Hepatocyte (in vitro differentiated cells): ENCODE data around the gene NME9. TPM values are rescaled to one million over a fixed set of nuclear protein-coding genes. Genes with fewer than 3 reads are reported as not detected.
"Not testable (repeated sequence)": the region's sequence is repeated elsewhere in the genome, so short reads cannot be mapped to it uniquely, and the experiment has no call there.

Experiments
- DNase-seq: peaks from one replicate; pipeline ENCODE4 v3.0.0-alpha.2; 2016; ENCODE audit warnings: low spot score
- H2AFZ ChIP-seq: fragments of 200-600 bp; sonication (generic); 2 replicates; pipeline ENCODE4 v1.6.0; 2016; ENCODE audit warnings: antibody characterized with exemption, mild to moderate bottlenecking
- H3K27ac ChIP-seq: fragments of 200-600 bp; sonication (generic); 2 replicates; pipeline ENCODE4 v1.5.1; 2016; ENCODE audit warnings: mild to moderate bottlenecking
- H3K27me3 ChIP-seq: fragments of 200-600 bp; sonication (generic); 2 replicates; pipeline ENCODE4 v1.6.1; 2016
- H3K36me3 ChIP-seq: fragments of 200-600 bp; sonication (generic); replicated peaks from 2 replicates; pipeline ENCODE4 v1.5.1; 2016; ENCODE audit warnings: low read depth; ENCODE audit not compliant: insufficient read depth
- H3K4me1 ChIP-seq: fragments of 200-600 bp; sonication (generic); 2 replicates; pipeline ENCODE4 v1.5.1; 2016; ENCODE audit warnings: mild to moderate bottlenecking, moderate library complexity; ENCODE audit not compliant: insufficient read depth
- H3K4me2 ChIP-seq: fragments of 200-600 bp; sonication (generic); 2 replicates; pipeline ENCODE4 v1.6.0; 2016
- H3K4me3 ChIP-seq: fragments of 200-600 bp; sonication (generic); 2 replicates; pipeline ENCODE4 v1.5.1; 2016; ENCODE audit warnings: mild to moderate bottlenecking
- H3K79me2 ChIP-seq: fragments of 200-600 bp; sonication (generic); 2 replicates; pipeline ENCODE4 v1.6.0; 2017; ENCODE audit warnings: mild to moderate bottlenecking
- H3K9me2 ChIP-seq: fragments of 200-600 bp; sonication (generic); replicated peaks from 2 replicates; pipeline ENCODE4 v1.6.0; 2017; ENCODE audit warnings: mild to moderate bottlenecking; ENCODE audit not compliant: insufficient read depth
- H3K9me3 ChIP-seq: fragments of 200-600 bp; sonication (generic); 2 replicates; pipeline ENCODE4 v1.5.1; 2016; ENCODE audit warnings: low read depth, mild to moderate bottlenecking
- H4K20me1 ChIP-seq: fragments of 200-600 bp; sonication (generic); 2 replicates; pipeline ENCODE4 v1.6.0; 2016; ENCODE audit warnings: mild to moderate bottlenecking; ENCODE audit not compliant: insufficient read depth, poor library complexity, severe bottlenecking
- CTCF ChIP-seq: fragments of 200-600 bp; sonication (generic); IDR thresholded peaks from 2 replicates; pipeline ENCODE4 v1.5.1; 2016; ENCODE audit warnings: antibody characterized with exemption, mild to moderate bottlenecking; ENCODE audit not compliant: poor library complexity
- EZH2 ChIP-seq: fragments of 200-600 bp; sonication (generic); IDR thresholded peaks from 2 replicates; pipeline ENCODE4 v1.6.1; 2016; ENCODE audit warnings: antibody characterized with exemption, mild to moderate bottlenecking, borderline replicate concordance
- EZH2phosphoT487 ChIP-seq: fragments of 200-600 bp; sonication (generic); IDR thresholded peaks from one replicate; pipeline ENCODE4 v1.6.1; 2018; ENCODE audit warnings: antibody characterized with exemption, mild to moderate bottlenecking, low read depth, moderate library complexity; ENCODE audit not compliant: unreplicated experiment, severe bottlenecking
- WGBS: methylation state at CpG from one replicate; pipeline ENCODE4 v1.1.6; 2016; ENCODE audit warnings: low lambda C conversion rate; ENCODE audit errors: missing lambda C conversion rate; 5-methylcytosine and 5-hydroxymethylcytosine counted together
- polyA plus RNA-seq: library from polyadenylated mRNA; unstranded; fragments of >200 nt; fragmentation: Nextera tagmentation; extraction: Ambion mirVana; gene quantifications from 2 replicates; pipeline ENCODE4 v1.2.1, GENCODE V29; 2016
- total RNA-seq: library from RNA; depleted of rRNA; stranded (reverse); fragments of >200 nt; gene quantifications from 2 replicates; pipeline ENCODE4 v1.2.3, GENCODE V29; 2014

The NME9 gene
- total and polyA plus RNA-seq, 2 experiments from 2014 or later: 1.0 TPM; not detected in 1

GRCh38 chr3:138377804-138378203 is 48.2 kb upstream of the NME9 start:
- H3K4me1 ChIP-seq: peaks cover 3% of the 10 kb centered on the region
- DNase-seq: no peak
- no peaks in the 10 kb centered on the region for H3K9me3 ChIP-seq
- no peak overlapping the region for H3K4me2 ChIP-seq
- H3K4me3 ChIP-seq: no peak overlapping the region
- no peaks in the 10 kb centered on the region for H3K36me3 ChIP-seq
- no peak overlapping the region for H3K27ac ChIP-seq
- H4K20me1 ChIP-seq: no peaks in the 10 kb centered on the region
- TF ChIP-seq EZH2phosphoT487: no peak
- WGBS: 91% methylated on average over 5 of the region's 5 CpGs
- H3K9me2 ChIP-seq: no peaks in the 10 kb centered on the region
- no peaks in the 10 kb centered on the region for H3K79me2 ChIP-seq
- no peaks in the 10 kb centered on the region for H3K27me3 ChIP-seq
- H2AFZ ChIP-seq: no peak overlapping the region

- not testable (repeated sequence) for H3K4me2 ChIP-seq, H3K36me3 ChIP-seq, H3K79me2 ChIP-seq, H3K4me1 ChIP-seq, H3K27ac ChIP-seq, H3K27me3 ChIP-seq, DNase-seq, H3K4me3 ChIP-seq, H4K20me1 ChIP-seq, H3K9me3 ChIP-seq, H2AFZ ChIP-seq, H3K9me2 ChIP-seq
- 95% methylated on average over 11 of the region's 11 CpGs for WGBS
These were observed 47.6 kb upstream of the NME9 start for GRCh38 chr3:138377212-138377611.

- Histone ChIP-seq H3K4me3 (no peak overlapping the region), H3K27me3 (no peaks in the 10 kb centered on the region), H3K4me2 (no peak overlapping the region), H3K4me1 (peaks cover under 1% of the 10 kb centered on the region), H3K9me2 (no peaks in the 10 kb centered on the region), H4K20me1 (no peaks in the 10 kb centered on the region), H3K9me3 (no peaks in the 10 kb centered on the region), H3K79me2 (no peaks in the 10 kb centered on the region), H2AFZ (no peak overlapping the region), H3K36me3 (no peaks in the 10 kb centered on the region), H3K27ac (no peak overlapping the region)
- WGBS: 83% methylated on average over 2 of the region's 2 CpGs
- no peak for TF ChIP-seq EZH2
- TF ChIP-seq EZH2phosphoT487: no peak
- no peak for TF ChIP-seq CTCF
- DNase-seq: no peak
These were observed 47.0 kb upstream of the NME9 start for GRCh38 chr3:138376663-138377062.

GRCh38 chr3:138375447-138375846 is 45.8 kb upstream of the NME9 start:
- no peak overlapping the region for H3K27ac ChIP-seq
- no peak overlapping the region for H2AFZ ChIP-seq
- DNase-seq: no peak
- no peak overlapping the region for H3K4me2 ChIP-seq
- no peaks in the 10 kb centered on the region for H3K4me1 ChIP-seq
- 86% methylated on average over 4 of the region's 4 CpGs for WGBS
- H3K4me3 ChIP-seq: no peak overlapping the region
- no peaks in the 10 kb centered on the region for H3K9me2 ChIP-seq
- no peaks in the 10 kb centered on the region for H4K20me1 ChIP-seq
- no peaks in the 10 kb centered on the region for H3K27me3 ChIP-seq
- H3K36me3 ChIP-seq: no peaks in the 10 kb centered on the region
- no peaks in the 10 kb centered on the region for H3K79me2 ChIP-seq
- H3K9me3 ChIP-seq: no peaks in the 10 kb centered on the region
- TF ChIP-seq EZH2phosphoT487 (no peak), EZH2 (no peak), CTCF (no peak)
